ENCODE data around the gene MAST4.

The MAST4 gene

GRCh38 chr5:66612226-66612625 lies 16.0 kb downstream of the MAST4 start:
- TF ChIP-seq, protein P1, sequence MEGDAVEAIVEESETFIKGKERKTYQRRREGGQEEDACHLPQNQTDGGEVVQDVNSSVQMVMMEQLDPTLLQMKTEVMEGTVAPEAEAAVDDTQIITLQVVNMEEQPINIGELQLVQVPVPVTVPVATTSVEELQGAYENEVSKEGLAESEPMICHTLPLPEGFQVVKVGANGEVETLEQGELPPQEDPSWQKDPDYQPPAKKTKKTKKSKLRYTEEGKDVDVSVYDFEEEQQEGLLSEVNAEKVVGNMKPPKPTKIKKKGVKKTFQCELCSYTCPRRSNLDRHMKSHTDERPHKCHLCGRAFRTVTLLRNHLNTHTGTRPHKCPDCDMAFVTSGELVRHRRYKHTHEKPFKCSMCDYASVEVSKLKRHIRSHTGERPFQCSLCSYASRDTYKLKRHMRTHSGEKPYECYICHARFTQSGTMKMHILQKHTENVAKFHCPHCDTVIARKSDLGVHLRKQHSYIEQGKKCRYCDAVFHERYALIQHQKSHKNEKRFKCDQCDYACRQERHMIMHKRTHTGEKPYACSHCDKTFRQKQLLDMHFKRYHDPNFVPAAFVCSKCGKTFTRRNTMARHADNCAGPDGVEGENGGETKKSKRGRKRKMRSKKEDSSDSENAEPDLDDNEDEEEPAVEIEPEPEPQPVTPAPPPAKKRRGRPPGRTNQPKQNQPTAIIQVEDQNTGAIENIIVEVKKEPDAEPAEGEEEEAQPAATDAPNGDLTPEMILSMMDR (IDR thresholded peaks at IDR 0.05; ENCODE audit: control extremely low read depth, extremely low read depth, low read depth, missing control alignments): no peak
- ChIA-PET POLR2A (no interaction called here), CTCF (no interaction called here)
- no peak for DNase-seq (ENCODE audit: extremely low spot score)

GRCh38 chr5:66615136-66615535 lies 18.9 kb downstream of the MAST4 start:
- DNase-seq (ENCODE audit: extremely low spot score): no peak
- TF ChIP-seq, protein P1 (IDR thresholded peaks at IDR 0.05; ENCODE audit: control extremely low read depth, extremely low read depth, low read depth, missing control alignments): no peak
- ChIA-PET CTCF (no interaction called here), POLR2A (no interaction called here)

- DNase-seq (ENCODE audit: extremely low spot score): no peak
- TF ChIP-seq, protein P1 (IDR thresholded peaks at IDR 0.05; ENCODE audit: control extremely low read depth, extremely low read depth, low read depth, missing control alignments): no peak
- ChIA-PET CTCF (interaction anchor here (1.1 to 1.2 kb wide), 2 partner anchors 10 to 11 kb away, joined by 3 read pairs; no protein-coding TSS in a partner anchor), POLR2A (no interaction called here)
Observed at GRCh38 chr5:66615894-66616293, 19.7 kb downstream of the MAST4 start.

DNA sequence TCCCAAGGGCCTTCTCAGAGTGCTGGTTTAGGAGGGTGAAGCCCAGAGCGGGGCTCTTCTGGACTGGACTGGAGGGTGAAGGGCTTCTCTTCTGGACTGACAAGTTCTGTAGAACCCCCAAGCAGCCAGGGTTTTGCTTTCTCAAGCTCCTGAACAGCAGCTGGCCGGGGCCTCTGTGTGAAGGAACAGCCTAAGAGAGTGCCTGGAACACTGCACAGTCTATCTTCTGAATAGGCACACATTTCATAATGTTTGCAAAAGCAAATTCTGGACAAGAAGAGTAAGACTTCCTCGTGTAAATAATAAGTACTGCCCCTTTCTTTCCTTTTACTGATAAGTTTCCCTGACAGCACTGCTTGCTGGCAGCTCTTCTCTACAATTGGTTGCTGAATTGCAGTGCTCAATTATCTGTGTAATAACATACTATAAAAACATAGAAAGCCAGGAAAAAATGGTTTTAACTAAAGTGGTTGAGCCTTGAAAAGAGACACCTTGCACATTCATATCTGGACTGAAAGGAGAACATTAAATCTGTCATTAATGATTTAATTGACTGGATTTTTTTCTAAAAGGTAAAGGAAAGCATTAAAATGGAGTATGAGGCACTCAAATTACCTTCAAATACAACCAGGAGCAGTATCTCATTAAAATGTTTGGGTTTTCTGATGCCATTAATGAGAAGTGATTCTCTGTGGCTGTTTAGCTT lies 20.5 kb downstream of the MAST4 start:
- TF ChIP-seq, protein P1 (IDR thresholded peaks at IDR 0.05; ENCODE audit: control extremely low read depth, extremely low read depth, low read depth, missing control alignments): no peak
- ChIA-PET POLR2A (no interaction called here), CTCF (interaction anchor here (1.1 to 1.2 kb wide), 2 partner anchors 11 kb away, joined by 3 read pairs; no protein-coding TSS in a partner anchor)
- DNase-seq (ENCODE audit: extremely low spot score): no peak

- POLR2A ChIA-PET: no interaction called here
- TF ChIP-seq, protein P1 (IDR thresholded peaks at IDR 0.05; ENCODE audit: control extremely low read depth, extremely low read depth, low read depth, missing control alignments): no peak
Observed at GRCh38 chr5:66617226-66617861, 21.2 kb downstream of the MAST4 start.

DNA sequence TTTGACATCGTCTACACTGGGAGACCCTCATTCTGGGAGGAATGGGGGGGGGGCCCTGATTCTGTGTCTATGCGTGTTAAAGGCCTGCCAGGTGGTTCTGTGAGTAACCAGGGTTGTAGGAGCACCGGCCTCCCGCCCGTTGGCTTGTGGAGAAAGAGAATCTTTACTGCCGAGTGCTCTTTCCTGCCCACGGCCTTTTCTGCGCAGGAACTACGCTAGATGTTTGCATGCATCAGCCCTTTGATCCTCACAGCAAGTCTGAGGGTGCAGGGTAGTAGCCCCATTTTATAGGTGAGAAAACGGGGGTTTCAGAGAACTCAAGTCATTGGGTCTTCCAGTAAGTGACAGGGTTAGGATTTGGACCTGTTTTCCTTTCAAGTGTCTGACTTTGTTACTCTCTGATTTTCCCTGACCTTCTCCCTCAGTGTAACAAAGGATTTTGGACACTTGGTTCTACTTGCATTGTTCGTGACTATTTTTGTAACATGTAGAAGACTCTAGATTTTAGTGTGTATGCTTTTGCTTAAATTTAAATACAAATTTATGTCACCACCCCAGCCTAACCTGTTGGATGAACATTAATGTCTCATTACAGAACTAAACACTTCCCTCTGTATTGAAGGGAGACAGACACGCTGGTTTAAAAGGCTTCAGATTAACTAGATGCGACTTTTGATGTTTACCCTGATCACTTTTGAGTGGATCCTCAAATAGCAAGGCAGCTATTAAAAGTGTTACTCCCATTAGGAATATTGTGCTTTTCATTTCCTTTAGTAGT lies 22.0 kb downstream of the MAST4 start:
- TF ChIP-seq, protein P1 (IDR thresholded peaks at IDR 0.05; ENCODE audit: control extremely low read depth, extremely low read depth, low read depth, missing control alignments): no peak
- peak; percentile 33 for DNase-seq (ENCODE audit: extremely low spot score)
- ChIA-PET POLR2A (no interaction called here), CTCF (no interaction called here)

More at GRCh38 chr5:66617226-66617861, 21.2 kb downstream of the MAST4 start:
- CTCF ChIA-PET: no interaction called here
- DNase-seq (ENCODE audit: extremely low spot score): peak; percentile 21
